IMR-90 (cell line): ENCODE measurements around the gene OPA3. TPM values are rescaled to one million over a fixed set of nuclear protein-coding genes. Genes with fewer than 3 reads are reported as not detected.

Experiments
- ATAC-seq: fragments of 200-7000 bp; cut with Tn5 transposase; 2 replicates; pipeline ENCODE4 v1.9.1; 2020; ENCODE audit warnings: low read depth, mild to moderate bottlenecking, moderate library complexity
- BruUV-seq: library from RNA; stranded (reverse); fragments of 400-500 nt; replicated peaks from 2 replicates; lab custom pipeline; 2021; lab: Mats Ljungman, UMichigan
- CTCF ChIA-PET: fragments of 300-600 bp; formaldehyde crosslinking; extraction: SDS; loops from one replicate; lab custom pipeline; 2021; ENCODE audit warnings: antibody characterized with exemption; lab: Yijun Ruan, JAX
- POLR2A ChIA-PET: fragments of 300-600 bp; sonication (Branson Sonifier 250); formaldehyde crosslinking; loops from one replicate; lab custom pipeline; 2022; ENCODE audit warnings: antibody characterized with exemption; ENCODE audit not compliant: unreplicated experiment; lab: Charles Lee
- DNase-seq: peaks from one replicate; pipeline ENCODE4 v3.0.0; 2013
- H2AFZ ChIP-seq: replicated peaks from 2 replicates; pipeline ENCODE3; 2013; ENCODE audit warnings: low read length, mild to moderate bottlenecking; ENCODE audit not compliant: poor library complexity
- H2AK5ac ChIP-seq: 2 replicates; pipeline ENCODE4 v1.6.1; 2013; ENCODE audit warnings: low read depth, low read length, inconsistent platforms
- H2AK9ac ChIP-seq: replicated peaks from 2 replicates; pipeline ENCODE3; 2013; ENCODE audit warnings: mild to moderate bottlenecking, low read depth, low read length, moderate library complexity; ENCODE audit not compliant: poor library complexity
- H2BK120ac ChIP-seq: 2 replicates; pipeline ENCODE4 v1.6.1; 2013; ENCODE audit warnings: low read depth, low read length, inconsistent platforms
- H2BK15ac ChIP-seq: 3 replicates; pipeline ENCODE4 v1.6.1; 2013; ENCODE audit warnings: low read depth, low read length, inconsistent platforms
- H2BK20ac ChIP-seq: 2 replicates; pipeline ENCODE4 v1.6.1; 2013; ENCODE audit warnings: low read depth, mild to moderate bottlenecking, inconsistent platforms, low read length, moderate library complexity
- H2BK5ac ChIP-seq: 2 replicates; pipeline ENCODE4 v1.6.1; 2013; ENCODE audit warnings: mild to moderate bottlenecking, low read depth, low read length, inconsistent platforms; ENCODE audit not compliant: poor library complexity, severe bottlenecking
- H3K14ac ChIP-seq: replicated peaks from 2 replicates; pipeline ENCODE4 v1.6.1; 2013; ENCODE audit warnings: low read depth, low read length, inconsistent platforms
- H3K18ac ChIP-seq: 2 replicates; pipeline ENCODE4 v1.6.1; 2013; ENCODE audit warnings: low read depth, low read length, control low read depth
- H3K23ac ChIP-seq: 2 replicates; pipeline ENCODE4 v1.6.1; 2013; ENCODE audit warnings: low read depth, low read length, inconsistent platforms
- H3K27ac ChIP-seq: 2 replicates; pipeline ENCODE4 v1.5.1; 2013; ENCODE audit warnings: mild to moderate bottlenecking, control low read depth, low read length; ENCODE audit not compliant: insufficient read depth
- H3K27me3 ChIP-seq: 2 replicates; pipeline ENCODE4 v1.6.1; 2013; ENCODE audit warnings: low read length; ENCODE audit not compliant: control insufficient read depth, insufficient read depth
- H3K36me3 ChIP-seq: 2 replicates; pipeline ENCODE4 v1.6.1; 2013; ENCODE audit warnings: low read length, mixed read lengths; ENCODE audit not compliant: control insufficient read depth, insufficient read depth
- H3K4ac ChIP-seq: 2 replicates; pipeline ENCODE4 v1.6.1; 2013; ENCODE audit warnings: low read depth, low read length, inconsistent platforms
- H3K4me1 ChIP-seq: 2 replicates; pipeline ENCODE4 v1.6.1; 2013; ENCODE audit warnings: low read length, mixed read lengths; ENCODE audit not compliant: control insufficient read depth, insufficient read depth
- H3K4me2 ChIP-seq: 2 replicates; pipeline ENCODE4 v1.6.1; 2013; ENCODE audit warnings: low read depth, mild to moderate bottlenecking, control low read depth, low read length, moderate library complexity
- H3K4me3 ChIP-seq: 2 replicates; pipeline ENCODE4 v1.5.1; 2013; ENCODE audit warnings: low read depth, mild to moderate bottlenecking, control low read depth, low read length, moderate library complexity; ENCODE audit not compliant: insufficient read depth
- H3K56ac ChIP-seq: 2 replicates; pipeline ENCODE4 v1.6.1; 2013; ENCODE audit warnings: low read length, inconsistent platforms; ENCODE audit not compliant: insufficient read depth; ENCODE audit errors: extremely low read depth
- H3K79me1 ChIP-seq, 2 experiments: 2 replicates each; pipeline ENCODE4 v1.6.1; 2013; ENCODE audit warnings: low read length in 2 of 2, inconsistent platforms in 1 of 2, low read depth in 1 of 2
- H3K9ac ChIP-seq: 2 replicates; pipeline ENCODE4 v1.6.1; 2013; ENCODE audit warnings: low read depth, low read length, control low read depth
- H3K9me1 ChIP-seq: 2 replicates; pipeline ENCODE4 v1.6.1; 2013; ENCODE audit warnings: low read length, inconsistent platforms; ENCODE audit not compliant: insufficient read depth
- H3K9me3 ChIP-seq: 2 replicates; pipeline ENCODE4 v1.6.1; 2013; ENCODE audit warnings: low read length; ENCODE audit not compliant: control insufficient read depth, insufficient read depth
- H4K20me1 ChIP-seq: 2 replicates; pipeline ENCODE4 v1.6.1; 2013; ENCODE audit warnings: low read length, inconsistent platforms; ENCODE audit not compliant: insufficient read depth
- H4K5ac ChIP-seq: 2 replicates; pipeline ENCODE4 v1.6.1; 2013; ENCODE audit warnings: mild to moderate bottlenecking, low read depth, low read length, control low read depth
- H4K8ac ChIP-seq, 2 experiments: 2 replicates each; pipeline ENCODE4 v1.6.1; 2013; ENCODE audit warnings: low read depth in 2 of 2, low read length in 2 of 2, control low read depth in 1 of 2, inconsistent platforms in 1 of 2
- H4K91ac ChIP-seq: 2 replicates; pipeline ENCODE4 v1.6.1; 2013; ENCODE audit warnings: low read depth, low read length, inconsistent platforms; ENCODE audit not compliant: insufficient read depth
- CHD1 ChIP-seq: IDR thresholded peaks from 2 replicates; pipeline ENCODE4 v1.6.1; 2012; ENCODE audit warnings: low read depth, low read length, improper control_type of control experiment
- MAZ ChIP-seq: IDR thresholded peaks from 2 replicates; pipeline ENCODE4 v1.6.1; 2012; ENCODE audit warnings: low read depth, mild to moderate bottlenecking, low read length, improper control_type of control experiment, moderate library complexity, borderline replicate concordance
- POLR2A ChIP-seq: IDR thresholded peaks from 2 replicates; pipeline ENCODE4 v1.6.1; 2012; ENCODE audit warnings: mild to moderate bottlenecking, low read depth, low read length
- RAD21 ChIP-seq: IDR thresholded peaks from 2 replicates; pipeline ENCODE4 v1.6.1; 2012; ENCODE audit warnings: low read length, improper control_type of control experiment
- RCOR1 ChIP-seq: IDR thresholded peaks from 2 replicates; pipeline ENCODE4 v1.6.1; 2012; ENCODE audit warnings: mild to moderate bottlenecking, low read length, improper control_type of control experiment; ENCODE audit not compliant: insufficient replicate concordance
- WGBS, 2 experiments: methylation state at CpG; one replicate each; pipeline versions ENCODE4 v1.1.5 to v1.1.7; 2013; ENCODE audit warnings: missing lambda C conversion rate in 2 of 2; ENCODE audit not compliant: insufficient read length in 1 of 2; ENCODE audit errors: extremely low coverage in 2 of 2; 5-methylcytosine and 5-hydroxymethylcytosine counted together
- dilution Hi-C: fragments of 300-500 bp; cut with HindIII; formaldehyde crosslinking; loops from one replicate; pipeline ENCODE4 v1.14.3; 2018; ENCODE audit warnings: low sequenced_read_pairs; ENCODE audit not compliant: unreplicated experiment
- in situ Hi-C: fragments of 300-500 bp; cut with MboI; formaldehyde crosslinking; loops from 3 replicates; pipeline ENCODE4 v1.14.3; 2019; ENCODE audit warnings: low sequenced_read_pairs, inconsistent platforms, mixed read lengths
- intact Hi-C: fragments of 100-400 bp; cut with micrococcal nuclease; formaldehyde crosslinking; loops from 2 replicates; pipeline ENCODE4 v1.10.0; 2022
- polyA plus RNA-seq, 3 experiments: library from polyadenylated mRNA; depleted of rRNA; stranded (reverse); fragments of >200 nt; gene quantifications; 2 replicates each; pipeline ENCODE4 v1.2.3, GENCODE V29; 2012; ENCODE audit warnings: low replicate concordance in 1 of 3
- total RNA-seq: library from RNA; depleted of rRNA; stranded (reverse); fragments of >200 nt; gene quantifications from 2 replicates; pipeline ENCODE4 v1.2.3, GENCODE V29; 2012

Gene OPA3
- total and polyA plus RNA-seq, 2 of the 4 experiments (the other 2 are of a cell fraction), result 5.2 to 9.6 TPM

GRCh38 chr19:45507872-45508416 lies 76.7 kb downstream of the OPA3 start:
- Histone ChIP-seq H4K91ac (peak overlapping the region; percentile 94), H3K9me1 (peaks cover 17% of the 10 kb centered on the region), H3K4me1 (peaks cover 11% of the 10 kb centered on the region), H2BK20ac (no peak overlapping the region), H2AK9ac (peak overlapping the region; percentile 100), H2AK5ac (peak overlapping the region; percentile 95), H3K4me3 (peak overlapping the region; percentile 92), H3K9me3 (no peaks in the 10 kb centered on the region), H3K4me2 (peak overlapping the region; percentile 92), H4K20me1 (peaks cover 39% of the 10 kb centered on the region), H2BK15ac (peak overlapping the region; percentile 83; the same call in 2 of the 3 replicates), H4K5ac (peak overlapping the region; percentile 88), H3K14ac (peak overlapping the region; percentile 99), H3K36me3 (peaks cover 6% of the 10 kb centered on the region), H2BK120ac (peak overlapping the region; percentile 64; the same call in 1 of the 2 replicates), H4K8ac (peak overlapping the region; percentile 97 to 99), H2AFZ (peak overlapping the region; percentile 91), H3K9ac (peak overlapping the region; percentile 100), H2BK5ac (peak overlapping the region; percentile 82), H3K18ac (peak overlapping the region; percentile 84), H3K56ac (peak overlapping the region; percentile 97), H3K23ac (peak overlapping the region; percentile 99), H3K27ac (peak overlapping the region; percentile 94), H3K4ac (peak overlapping the region; percentile 96), H3K27me3 (no peaks in the 10 kb centered on the region), H3K79me1 (peaks cover 0 to 49% of the 10 kb centered on the region in 2 experiments; a peak in 2 of 4 replicates)
- no peak; the same call in 1 of the 2 replicates for ATAC-seq
- no TSS peak for BruUV-seq
- in situ Hi-C loops, result no loop called here
- ChIA-PET POLR2A (interaction anchor here (0.5 to 0.6 kb wide), 2 partner anchors 22 to 226 kb away, joined by 3 read pairs; no protein-coding TSS in a partner anchor), CTCF (no interaction called here)
- intact Hi-C loops, result loop anchor here (5.0 kb wide), 2 partner anchors 134 to 184 kb away; partner anchors contain the start of genes QPCTL and SNRPD2
- whole genome bisulfite sequencing, 2 experiments, result 0% methylated on average over 1 of the region's 22 CpGs; no CpG with 5 or more reads in 1 of the 2 experiments
- dilution Hi-C loops, result no loop called here
- DNase-seq, result no peak
- TF ChIP-seq RCOR1 (no peak), MAZ (no peak), POLR2A (no peak; the same call in 1 of the 2 replicates), CHD1 (no peak), RAD21 (no peak)
